Hematopoietic multipotent progenitor cell treated with erythropoietin and hydrocortisone succinate and interleukin-3 and kit ligand, for 15 days (in vitro differentiated cells): ENCODE measurements around the gene MYT1.

Source experiments
- DNase-seq: peaks from one replicate; pipeline ENCODE4 v3.0.0-alpha.2; 2015; ENCODE audit warnings: low spot score

The MYT1 gene

GRCh38 chr20:64219202-64219601 lies 55.0 kb downstream of the MYT1 start:
- no peak for DNase-seq

DNA sequence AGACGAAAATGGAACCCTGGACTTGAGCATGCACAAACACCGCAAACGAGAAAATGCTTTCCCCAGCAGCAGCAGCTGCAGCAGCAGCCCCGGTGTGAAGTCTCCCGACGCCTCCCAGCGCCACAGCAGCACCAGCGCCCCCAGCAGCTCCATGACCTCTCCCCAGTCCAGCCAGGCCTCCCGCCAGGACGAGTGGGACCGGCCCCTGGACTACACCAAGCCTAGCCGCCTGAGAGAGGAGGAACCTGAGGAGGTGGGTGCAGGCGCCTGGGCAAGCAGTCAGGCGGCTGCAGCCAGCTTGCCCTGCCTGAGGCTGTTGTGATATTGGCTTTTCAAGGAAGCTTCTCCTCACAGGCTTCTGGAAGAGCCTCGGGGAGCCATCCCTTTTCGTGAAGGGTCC lies 55.5 kb downstream of the MYT1 start:
- DNase-seq = no peak

GRCh38 chr20:64220420-64220819 lies 56.2 kb downstream of the MYT1 start:
- DNase-seq = no peak

DNA sequence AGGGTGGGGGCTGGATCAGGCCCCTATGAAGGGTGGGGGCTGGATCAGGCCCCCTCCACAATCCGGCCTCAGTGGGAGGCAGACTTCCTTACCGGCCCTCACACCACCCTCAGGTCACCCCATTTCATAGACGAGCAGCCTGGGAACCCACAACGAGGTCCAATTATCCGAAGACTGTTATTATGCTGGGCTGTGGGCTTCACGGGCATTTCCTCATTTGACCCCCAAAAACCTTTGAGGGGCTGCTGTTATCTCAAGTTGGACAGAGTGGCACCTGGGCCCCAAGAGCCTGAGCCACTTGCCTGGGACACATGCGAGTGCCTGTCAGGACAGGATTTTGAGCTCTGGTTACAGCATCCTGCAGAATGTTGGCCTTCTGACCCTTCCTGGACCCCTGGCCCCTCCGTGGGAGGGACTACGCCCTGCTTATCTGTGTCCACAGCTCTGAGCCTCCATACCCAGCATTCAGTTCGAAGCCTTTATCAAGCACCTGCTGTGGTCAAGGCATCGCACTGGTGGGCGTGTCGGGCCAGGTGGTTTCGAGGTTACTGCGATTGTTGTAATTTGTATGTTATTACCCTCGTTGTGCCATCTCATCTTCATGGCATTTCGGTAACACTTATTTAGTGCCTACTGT lies 56.8 kb downstream of the MYT1 start:
- DNase-seq = peak; percentile 37

DNA sequence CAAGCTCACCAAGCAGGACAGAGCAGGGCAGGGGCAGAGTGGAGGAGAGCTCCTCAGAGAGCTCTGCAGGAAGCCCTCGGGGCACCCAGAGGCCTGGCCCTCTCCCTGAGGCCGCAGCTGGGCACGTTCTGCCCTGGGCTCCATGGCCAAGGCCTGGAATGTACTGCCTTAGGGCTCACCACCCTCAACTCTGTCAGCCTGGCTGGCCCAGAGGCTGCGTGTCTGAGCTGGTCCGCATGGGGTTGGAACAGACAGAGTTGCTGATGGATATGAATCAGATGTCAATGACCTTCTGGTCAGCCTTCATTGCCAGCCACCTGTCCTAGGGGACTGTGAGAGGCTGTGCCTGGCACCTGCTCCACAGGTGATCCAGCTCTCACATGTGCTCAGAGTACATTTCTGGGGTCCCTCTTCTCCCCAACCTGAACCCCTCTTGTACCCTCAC lies 58.1 kb downstream of the MYT1 start:
- no peak for DNase-seq

- DNase-seq = no peak
Observed at GRCh38 chr20:64222851-64223525, 58.7 kb downstream of the MYT1 start.

- no peak for DNase-seq
Observed at GRCh38 chr20:64223526-64224067, 59.3 kb downstream of the MYT1 start.

GRCh38 chr20:64224351-64225170 lies 60.3 kb downstream of the MYT1 start:
- DNase-seq = no peak

GRCh38 chr20:64225171-64225595 lies 60.9 kb downstream of the MYT1 start:
- DNase-seq = no peak

DNA sequence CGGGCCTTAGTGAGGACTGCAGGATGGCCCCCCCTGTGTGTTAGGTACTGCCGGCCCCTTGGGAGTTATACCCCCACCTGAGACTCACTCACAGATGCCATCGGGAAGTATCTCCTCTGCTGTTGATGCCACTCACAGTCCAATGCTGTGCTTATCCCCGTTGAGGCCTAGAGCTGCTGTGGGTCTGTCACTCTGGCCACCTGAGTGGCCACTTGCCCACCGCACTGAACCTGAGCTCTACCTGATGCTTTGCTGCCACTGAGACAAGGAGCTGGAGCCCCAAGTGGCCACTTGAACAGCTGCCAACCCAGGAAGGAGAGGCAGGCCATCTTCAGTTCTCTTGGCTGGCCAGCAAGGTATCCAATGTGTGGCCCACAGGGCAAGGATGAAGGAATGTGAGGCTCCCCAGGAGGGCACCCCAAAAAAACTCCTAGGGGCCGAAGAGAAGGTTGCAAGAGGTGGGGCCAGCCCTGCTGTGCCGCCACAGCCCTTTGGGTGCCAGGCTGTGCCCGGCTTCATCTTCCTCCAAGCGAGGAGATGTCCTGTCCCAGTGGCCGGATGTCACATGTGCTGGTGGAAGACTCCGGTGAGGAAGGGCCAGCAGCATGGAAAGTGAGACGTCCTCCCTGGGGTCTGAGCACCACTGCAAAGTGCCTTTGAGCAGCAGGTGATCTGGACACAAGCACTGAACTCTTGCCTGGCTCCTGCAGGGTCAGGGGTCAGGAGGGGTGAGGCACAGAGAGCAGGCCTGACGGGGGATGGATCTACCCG lies 61.8 kb downstream of the MYT1 start:
- DNase-seq = no peak

DNA sequence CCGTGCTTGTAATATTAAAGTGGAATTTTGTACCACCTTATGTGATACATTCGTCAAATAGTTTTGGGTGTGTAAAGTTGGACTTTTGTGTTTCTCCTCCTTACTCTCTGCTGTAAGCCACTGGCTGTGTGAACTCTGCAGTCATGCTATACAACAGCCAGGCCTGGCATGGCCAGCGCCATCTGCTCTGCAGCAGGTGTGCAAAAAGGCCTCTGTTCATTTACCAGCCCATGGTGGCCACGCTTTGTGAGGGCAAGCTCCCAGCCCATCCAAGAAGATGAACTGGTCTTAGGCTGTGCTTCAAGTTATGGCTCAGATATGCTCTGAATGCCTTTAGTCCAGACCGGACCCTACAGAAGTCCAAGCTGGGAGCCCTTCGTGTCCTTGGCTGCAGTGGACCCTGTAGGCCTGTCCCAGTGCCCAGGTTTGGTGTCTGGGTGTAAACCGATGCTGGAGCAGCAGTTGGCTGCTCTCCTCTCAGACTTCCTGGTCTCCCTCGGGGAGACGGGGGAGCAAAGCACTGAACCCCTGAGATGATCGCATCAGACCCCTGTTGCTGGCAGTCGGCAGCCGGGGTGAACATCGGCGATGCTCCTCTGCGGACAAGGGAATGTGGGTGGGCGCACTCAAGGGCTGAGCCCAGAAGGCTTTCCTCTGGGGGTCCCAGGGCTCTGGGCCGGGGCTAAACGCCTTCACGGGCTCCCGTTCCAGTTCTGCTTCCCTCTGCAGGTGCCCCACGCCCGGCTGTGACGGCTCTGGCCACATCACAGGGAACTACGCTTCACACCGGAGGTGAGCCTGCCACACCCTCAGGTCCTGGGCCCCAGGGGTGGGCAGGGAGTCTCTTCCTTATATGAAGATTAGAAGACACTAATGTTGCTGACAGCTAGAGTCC lies 62.7 kb downstream of the MYT1 start:
- DNase-seq = no peak

GRCh38 chr20:64228086-64228653 lies 63.9 kb downstream of the MYT1 start:
- DNase-seq = no peak

DNA sequence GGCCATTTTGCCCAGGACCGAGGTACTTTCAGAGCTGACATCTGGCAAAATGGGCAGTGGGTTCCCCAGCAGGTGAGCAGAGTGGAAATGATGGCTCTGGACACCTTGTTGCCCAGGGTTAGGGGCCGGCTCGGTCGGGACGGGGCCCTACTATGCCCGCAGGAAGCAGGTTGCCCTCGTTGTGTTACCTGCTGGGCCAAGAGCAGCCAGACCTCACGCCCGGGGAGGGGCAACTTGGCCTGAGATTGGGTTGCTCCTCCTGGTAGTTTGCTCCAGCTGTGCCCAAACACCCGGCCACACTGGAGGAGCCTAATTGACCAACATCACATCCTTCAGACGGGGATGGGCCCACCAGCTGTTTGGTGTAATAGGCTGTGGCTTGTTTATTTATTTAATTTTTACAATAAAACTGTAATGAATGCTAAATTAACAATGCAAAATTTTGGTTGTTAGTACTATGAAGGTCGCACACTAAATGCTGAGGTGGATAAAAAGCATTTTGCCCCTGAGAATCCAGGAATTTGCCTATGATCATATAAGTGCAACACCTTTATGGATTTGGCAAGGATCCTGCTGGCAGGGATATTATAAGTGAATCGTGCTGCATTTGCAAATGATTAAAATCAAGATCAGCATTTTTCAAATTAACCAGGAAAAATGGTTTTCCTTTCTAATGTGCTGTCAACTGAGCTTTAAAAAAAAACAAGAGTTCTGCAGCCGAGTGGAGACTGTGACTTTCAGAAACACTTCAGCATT lies 64.7 kb downstream of the MYT1 start:
- DNase-seq = no peak

GRCh38 chr20:64229507-64230061 lies 65.3 kb downstream of the MYT1 start:
- DNase-seq = no peak

DNA sequence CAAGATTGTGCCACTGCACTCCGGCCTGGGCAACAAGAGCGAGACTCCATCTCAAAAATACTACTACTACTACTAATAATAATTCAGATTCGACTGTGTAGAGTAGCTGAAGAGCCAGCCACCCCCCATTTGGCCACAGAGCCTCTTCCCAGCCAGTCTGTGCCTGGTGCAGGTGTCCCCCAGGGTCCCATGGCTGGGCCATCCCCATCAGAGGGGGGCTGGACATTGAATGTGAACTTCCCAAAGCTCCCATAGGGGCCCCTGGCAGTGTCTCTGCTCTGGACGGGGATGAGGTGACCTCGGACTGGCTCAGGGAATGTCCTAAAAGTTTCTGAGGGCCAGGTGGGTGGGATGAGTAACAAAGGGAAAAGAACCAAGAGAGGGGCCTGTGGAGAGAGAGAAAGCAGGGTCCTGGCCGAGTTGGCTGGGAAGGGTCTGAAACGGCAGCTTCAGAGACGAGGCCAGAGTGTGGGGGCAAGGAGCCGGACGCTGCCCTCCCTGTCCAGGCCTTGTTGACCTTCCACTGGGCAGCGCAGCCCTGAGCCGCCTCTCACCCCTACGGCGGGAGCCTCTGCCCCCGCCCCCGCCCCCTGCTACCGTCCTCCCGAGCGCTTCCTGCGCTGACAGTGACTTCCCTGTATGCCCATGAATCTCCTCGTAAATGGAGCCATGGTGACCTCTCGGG lies 66.4 kb downstream of the MYT1 start:
- DNase-seq = no peak

DNA sequence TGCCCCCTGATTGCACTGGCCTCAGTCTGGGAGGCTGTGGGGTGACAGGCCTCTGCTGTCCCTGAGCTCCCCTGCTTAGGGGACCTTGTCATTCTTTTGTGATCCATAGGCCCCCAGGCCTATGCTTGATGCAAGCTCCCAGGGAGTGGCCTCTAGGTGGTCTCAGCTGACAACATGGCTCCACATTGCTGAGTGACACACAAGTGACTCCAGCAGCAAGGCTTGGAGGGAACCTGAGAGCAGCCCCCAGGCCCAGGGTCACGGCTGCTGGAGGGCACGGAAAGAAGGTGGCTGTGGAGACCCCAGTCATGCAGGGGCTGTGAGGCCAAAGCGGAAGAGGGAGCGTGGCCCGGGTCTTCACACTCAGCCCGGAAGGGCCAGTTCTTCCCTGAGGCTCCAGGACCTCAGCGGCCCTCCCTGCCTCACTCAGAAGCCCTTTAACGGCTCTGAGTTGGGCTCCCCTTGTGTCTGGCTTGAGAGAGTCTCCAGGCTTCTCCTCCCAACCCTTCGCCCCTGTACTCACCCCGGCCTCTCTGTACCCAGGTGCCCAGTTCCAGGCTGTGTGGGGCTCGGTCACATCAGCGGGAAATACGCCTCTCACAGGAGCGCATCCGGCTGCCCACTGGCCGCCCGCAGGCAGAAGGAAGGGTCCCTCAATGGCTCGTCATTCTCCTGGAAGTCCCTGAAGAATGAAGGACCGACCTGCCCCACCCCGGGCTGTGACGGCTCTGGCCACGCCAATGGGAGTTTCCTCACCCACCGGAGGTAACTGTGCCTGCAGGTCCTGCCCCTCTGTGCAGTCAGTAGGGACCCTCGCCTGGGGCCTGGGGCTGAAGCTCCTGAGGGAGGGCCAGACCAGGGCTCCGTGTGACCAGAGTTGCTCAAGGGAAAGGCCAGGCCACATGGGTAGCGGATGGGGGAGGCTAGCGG lies 67.6 kb downstream of the MYT1 start:
- no peak for DNase-seq

DNA sequence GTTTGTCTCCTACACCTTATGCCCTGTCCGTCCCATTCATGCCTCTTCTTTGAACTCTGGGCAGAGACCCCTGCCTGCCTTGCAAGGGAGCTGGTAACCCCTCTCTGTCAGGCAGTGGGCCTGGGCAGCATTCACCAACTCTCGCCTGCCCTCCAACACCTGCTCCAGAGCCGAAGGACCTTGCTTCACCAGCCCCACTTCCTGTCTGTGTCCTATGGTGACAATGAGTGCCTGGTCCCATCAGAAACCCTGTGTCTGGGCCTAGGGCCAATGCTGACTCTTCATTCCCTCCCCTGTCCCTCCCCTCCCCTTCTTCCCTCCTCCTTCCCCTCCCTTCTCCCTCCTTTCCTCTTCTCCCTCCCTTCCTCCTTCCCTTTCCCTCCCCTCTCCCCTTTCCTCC lies 68.5 kb downstream of the MYT1 start:
- DNase-seq = no peak

GRCh38 chr20:64233725-64234124 lies 69.5 kb downstream of the MYT1 start:
- DNase-seq = no peak
